GM12892 (cell line): ENCODE data around the gene FTL.

Experiments
- DNase-seq: peaks from one replicate; pipeline ENCODE4 v3.0.0; 2011; ENCODE audit not compliant: insufficient read length
- FAIRE-seq: peaks from 2 replicates; lab custom pipeline; 2011; peaks lifted over from hg19 to GRCh38; lab: Jason Lieb, UNC
- POLR2A ChIP-seq: IDR thresholded peaks from 2 replicates; pipeline ENCODE4 v1.6.1; 2011; ENCODE audit warnings: low read depth, low read length, control low read depth
- POLR2AphosphoS5 ChIP-seq: IDR thresholded peaks from 2 replicates; pipeline ENCODE4 v1.6.1; 2011; ENCODE audit warnings: low read depth, low read length, control low read depth
- TAF1 ChIP-seq: IDR thresholded peaks from 2 replicates; pipeline ENCODE4 v1.6.1; 2011; ENCODE audit warnings: low read depth, mild to moderate bottlenecking, control low read depth, low read length, borderline replicate concordance

FTL gene

DNA sequence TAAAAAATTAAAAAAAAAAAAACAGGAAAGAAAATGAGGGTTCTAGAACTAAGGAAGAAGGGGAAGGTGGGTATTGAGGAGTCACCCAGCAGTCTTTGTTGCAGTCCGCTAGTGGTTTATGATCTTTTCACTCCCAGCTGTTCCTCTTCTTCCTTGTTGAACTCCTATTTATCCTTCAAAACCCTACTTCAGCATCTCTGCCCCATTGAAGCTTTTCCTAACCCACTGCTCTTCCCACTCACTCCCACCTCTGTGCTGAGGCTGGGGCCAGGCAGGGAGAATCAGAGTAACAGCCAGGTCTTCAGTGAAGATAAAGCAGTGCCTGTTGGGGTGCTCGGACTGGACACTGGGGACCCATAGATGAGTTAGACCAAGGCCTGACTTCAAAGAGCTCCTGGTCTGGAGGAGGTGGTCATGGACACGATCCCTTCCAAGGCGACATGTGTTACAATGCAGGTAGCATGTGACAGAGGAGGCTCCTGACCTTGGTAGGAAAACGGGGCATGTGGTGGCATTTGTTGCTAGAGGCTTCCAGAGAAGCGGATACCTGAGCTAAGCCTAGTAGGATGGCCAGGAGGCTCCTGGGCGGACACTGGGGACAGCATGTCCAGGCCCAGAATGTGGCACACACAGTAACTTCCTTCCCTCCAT lies 40.0 kb downstream of the FTL start:
- no peak for DNase-seq
- TF ChIP-seq TAF1 (no peak), POLR2A (no peak), POLR2AphosphoS5 (no peak)
- no peak for FAIRE-seq

DNA sequence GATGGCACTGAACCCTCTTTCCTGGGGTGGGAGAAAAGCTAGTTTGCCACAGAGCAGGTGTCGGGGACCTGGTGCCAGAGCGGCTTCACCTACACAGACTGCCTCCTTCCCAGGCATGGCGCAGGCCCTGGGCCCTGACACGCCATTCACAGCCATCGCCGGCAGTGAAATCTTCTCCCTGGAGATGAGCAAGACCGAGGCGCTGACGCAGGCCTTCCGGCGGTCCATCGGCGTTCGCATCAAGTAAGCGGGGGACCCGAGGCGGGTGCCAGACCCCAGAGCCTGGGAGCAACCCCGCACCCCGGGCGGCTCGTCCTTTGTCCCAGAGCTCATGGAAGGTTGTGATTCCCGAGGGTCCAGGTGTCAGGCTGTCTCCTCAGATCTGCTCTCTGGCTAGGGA lies 41.8 kb downstream of the FTL start:
- TF ChIP-seq POLR2AphosphoS5 (no peak), POLR2A (no peak), TAF1 (no peak)
- FAIRE-seq (no peak), DNase-seq (no peak)

GRCh38 chr19:49009828-49010227 lies 44.7 kb downstream of the FTL start:
- DNase-seq (no peak), FAIRE-seq (no peak)
- no peak for TF ChIP-seq TAF1
- TF ChIP-seq POLR2AphosphoS5 = no peak
- no peak for TF ChIP-seq POLR2A

DNA sequence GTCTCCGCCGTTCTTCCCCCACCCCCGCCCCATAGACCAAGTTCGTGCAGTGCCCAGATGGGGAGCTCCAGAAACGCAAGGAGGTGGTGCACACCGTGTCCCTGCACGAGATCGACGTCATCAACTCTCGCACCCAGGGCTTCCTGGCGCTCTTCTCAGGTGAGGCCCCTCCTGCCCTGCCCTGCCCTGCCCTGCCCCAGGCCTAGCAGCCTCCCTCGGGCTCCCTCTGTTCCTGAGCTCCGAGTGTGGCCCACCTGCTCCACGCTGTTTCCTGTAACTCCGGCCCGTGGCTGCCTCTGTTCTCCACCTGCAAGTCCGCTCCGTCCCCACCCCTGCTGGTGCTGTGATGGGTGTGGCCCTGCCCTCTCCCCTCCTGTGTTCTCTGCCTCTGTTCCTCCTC lies 45.3 kb downstream of the FTL start:
- no peak for DNase-seq
- TF ChIP-seq POLR2A (no peak), POLR2AphosphoS5 (no peak), TAF1 (no peak)
- FAIRE-seq = no peak

DNA sequence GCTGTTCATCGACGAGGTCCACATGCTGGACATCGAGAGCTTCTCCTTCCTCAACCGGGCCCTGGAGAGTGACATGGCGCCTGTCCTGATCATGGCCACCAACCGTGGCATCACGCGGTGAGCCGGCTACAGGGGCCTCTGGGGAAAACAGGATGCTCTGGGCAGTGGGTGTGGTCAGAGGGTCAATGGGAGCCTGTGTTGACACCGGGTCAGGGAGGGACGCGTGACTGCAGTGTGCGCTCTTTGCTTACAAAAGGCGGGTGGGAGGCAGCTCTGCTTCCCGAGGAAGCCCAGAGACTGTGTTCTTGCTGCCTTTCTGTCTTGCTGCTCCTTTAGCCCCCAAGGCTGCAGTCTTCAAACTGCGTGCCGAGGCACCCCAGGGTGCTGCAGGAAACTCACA lies 46.1 kb downstream of the FTL start:
- TF ChIP-seq POLR2AphosphoS5 (no peak), TAF1 (no peak), POLR2A (no peak)
- FAIRE-seq (no peak), DNase-seq (no peak)

- FAIRE-seq = no peak
- TF ChIP-seq POLR2A (no peak), TAF1 (no peak), POLR2AphosphoS5 (no peak)
- DNase-seq = no peak
Measured at GRCh38 chr19:49014123-49014869, 49.2 kb downstream of the FTL start.

DNA sequence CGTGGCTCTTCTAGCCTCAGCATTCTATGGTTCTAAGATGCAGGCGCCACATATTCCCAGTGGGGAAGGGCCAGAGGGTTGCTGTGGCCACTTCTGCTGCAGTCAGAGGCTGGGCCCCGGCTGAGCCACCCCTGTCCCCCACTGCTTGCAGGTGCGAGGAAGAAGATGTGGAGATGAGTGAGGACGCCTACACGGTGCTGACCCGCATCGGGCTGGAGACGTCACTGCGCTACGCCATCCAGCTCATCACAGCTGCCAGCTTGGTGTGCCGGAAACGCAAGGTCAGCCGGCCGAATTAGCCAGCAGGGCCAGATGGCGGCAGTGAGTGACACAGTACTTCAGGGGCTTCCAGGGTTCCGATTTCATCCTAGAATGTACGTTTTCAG lies 49.8 kb downstream of the FTL start:
- no peak for DNase-seq
- no peak for TF ChIP-seq POLR2AphosphoS5
- TF ChIP-seq TAF1 = no peak
- no peak for TF ChIP-seq POLR2A
- no peak for FAIRE-seq

- FAIRE-seq = no peak
- TF ChIP-seq POLR2A = no peak
- no peak for TF ChIP-seq TAF1
- DNase-seq = no peak
Measured at GRCh38 chr19:49016067-49016839, 51.1 kb downstream of the FTL start.
